ENCODE data around the gene CWC27.
"Not testable (repeated sequence)": the region's sequence is repeated elsewhere in the genome, so short reads cannot be mapped to it uniquely, and the experiment has no call there.

CWC27 gene

DNA sequence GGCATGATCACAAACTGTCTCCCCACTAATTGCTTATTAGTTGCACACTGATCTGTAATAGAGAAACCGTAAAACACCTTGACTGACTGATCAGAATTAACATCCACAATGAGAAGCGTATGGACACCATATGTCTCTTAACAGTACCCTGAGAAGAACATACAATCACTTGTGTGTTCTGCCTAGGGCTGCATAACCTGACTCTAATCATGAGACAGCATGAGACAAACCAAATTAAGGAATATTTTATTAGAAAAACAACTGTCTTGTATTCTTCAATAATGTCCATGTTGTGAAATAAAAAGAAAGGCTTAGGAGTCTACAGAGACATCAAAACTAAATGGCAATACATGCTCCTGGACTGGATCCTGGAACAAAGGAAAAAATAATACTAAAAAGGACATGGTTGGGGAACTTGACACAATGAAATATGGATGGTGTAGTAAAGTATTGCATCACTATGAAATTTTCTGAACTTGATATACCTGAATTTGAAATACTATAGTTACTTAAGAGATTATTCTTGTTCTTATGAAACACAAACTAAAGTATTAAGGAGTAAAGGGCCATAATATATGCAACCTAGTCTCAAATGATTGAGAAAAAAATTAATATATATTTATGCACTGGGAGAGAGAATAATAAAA is 162.1 kb downstream of the CWC27 start:
- peak; percentile 4 for DNase-seq

DNA sequence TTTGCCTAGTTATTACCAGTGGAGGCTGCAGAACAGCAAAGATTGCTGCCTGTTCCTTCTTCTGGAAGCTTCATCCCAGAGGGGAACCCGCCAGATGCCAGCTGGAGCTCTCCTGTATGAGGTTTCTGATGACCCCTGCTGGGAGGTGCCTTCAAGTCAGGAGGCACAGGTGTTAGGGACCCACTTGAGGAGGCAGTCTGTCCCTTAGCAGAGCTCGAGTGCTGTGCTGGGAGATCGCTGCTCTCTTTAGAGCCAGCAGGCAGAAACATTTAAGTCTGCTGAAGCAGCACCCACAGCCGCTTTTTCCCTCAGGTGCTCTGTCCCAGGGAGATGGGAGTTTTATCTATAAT is 170.7 kb downstream of the CWC27 start:
- not testable (repeated sequence) for DNase-seq

DNA sequence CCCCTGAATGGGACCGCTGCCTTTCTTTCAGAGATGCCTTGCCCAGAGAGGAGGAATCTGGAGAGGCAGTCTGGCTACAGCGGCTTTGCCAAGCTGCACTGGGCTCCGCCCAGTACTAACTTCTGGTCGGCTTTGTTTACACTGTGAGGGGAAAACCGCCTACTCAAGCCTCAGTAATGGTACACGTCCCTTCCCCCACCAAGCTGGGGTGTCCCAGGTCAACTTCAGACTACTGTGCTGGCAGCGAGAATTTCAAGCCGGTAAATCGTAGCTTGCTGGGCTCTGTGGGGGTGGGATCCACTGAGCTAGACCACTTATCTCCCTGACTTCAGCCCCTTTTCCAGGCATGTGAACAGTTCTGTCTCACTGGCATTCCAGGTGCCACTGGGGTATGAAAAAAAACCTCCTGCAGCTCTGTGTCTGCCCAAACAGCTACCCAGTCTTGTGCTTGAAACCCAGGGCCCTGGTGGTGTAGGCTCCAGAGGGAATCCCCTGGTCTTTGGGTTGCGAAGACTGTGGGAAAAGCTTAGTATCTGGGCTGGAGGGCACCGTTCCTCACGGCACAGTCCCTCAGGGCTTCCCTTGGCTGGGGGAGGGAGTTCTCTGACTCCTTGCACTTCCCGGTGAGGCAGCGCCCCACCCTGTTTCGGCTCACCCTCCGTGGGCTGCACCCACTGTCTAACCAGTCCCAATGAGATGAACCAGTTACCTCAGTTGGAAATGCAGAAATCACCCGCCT is 171.2 kb downstream of the CWC27 start:
- peak; percentile 32 for DNase-seq

DNA sequence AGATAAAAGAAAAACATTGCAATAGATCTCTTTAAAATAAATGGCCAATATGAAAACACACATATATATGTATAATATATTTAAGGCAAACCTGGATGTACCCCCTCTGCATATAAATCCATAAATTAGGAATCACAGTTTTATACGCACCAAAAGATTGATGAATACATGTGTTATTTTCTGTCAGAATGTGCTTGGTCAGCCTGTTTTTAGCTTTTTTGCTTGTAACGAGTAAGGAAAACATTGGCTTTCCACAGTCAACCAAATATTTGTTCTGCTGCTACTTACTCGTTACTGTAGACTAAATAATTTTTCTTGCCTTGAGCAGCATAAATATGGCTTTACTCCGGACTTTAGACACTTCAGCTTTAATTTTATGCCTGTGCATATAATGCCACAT is 173.7 kb downstream of the CWC27 start:
- DNase-seq = no peak

DNA sequence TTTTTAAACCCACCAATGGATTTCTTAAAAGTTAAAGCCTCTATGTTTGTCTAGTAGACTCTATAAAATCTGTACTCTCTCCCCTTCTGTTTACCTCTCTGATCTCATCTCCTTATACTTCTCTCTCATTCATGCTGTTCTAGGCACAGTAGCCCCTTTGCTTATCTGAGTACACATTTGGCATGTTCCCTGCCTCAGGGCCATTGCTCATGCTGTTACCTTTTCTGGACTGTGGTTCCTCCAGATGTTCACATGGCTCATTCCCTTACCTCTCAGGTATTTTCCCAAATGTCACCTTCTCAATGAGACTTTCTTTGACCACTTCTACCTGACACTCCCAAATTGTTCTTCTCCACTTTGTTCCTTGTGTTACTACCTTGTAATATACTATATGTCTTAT is 176.1 kb downstream of the CWC27 start:
- no peak for DNase-seq

DNA sequence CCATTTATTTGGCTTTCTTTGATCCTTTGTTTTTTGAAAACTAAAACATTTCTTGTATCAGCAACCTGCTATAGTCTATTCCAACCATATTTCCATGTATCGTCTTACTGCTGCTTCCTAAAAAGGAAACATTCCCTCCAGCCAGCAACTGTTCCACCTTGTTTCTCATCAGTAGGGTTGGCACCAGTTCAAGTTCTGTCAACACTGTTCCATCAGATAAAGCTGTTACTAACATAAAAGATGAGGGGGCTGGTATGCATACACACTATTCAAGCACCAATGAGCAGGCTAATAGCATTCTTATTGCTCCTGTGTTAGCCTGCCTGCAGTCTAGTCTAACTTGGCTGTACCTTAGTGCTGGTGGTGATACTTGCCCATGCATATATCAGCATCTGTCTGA is 178.3 kb downstream of the CWC27 start:
- DNase-seq = peak; percentile 65

DNA sequence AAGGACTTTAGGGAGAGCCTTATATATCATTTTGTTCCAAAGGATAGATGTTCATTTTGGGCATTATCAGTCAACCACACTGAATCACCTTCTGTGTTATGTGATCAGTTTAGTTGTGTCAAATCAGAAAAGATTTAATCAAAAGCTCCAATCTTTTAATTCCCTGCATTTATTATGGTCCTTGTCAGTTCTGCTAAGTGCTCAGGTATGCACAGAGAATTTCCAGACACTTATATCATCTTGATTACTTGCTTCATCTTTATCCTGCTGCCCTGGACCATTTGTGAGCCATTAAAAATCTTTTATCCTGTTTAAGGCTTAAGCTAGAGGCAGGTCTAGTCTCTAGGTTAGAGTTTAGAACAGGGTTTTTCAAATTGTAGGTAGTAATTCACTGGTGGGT is 179.1 kb downstream of the CWC27 start:
- DNase-seq = peak; percentile 50

DNA sequence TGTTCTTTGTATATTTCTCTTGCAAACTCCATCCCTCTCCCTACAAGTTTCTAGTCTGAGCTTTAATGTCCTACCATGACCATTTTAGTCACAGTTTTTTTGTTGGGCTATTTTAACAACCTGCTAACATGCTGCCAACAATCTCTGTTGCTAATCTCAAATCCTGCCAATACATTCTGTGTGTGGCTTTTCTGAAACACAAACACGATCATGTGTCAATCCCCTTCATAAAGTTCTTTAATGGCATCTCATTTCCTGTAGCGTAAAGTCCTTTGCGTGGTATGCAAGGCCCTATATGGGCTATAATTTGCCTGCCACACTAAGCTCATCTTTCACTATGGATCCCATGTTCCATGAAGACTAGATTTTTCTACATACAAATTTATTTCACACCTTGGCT is 180.6 kb downstream of the CWC27 start:
- DNase-seq = peak; percentile 3

DNA sequence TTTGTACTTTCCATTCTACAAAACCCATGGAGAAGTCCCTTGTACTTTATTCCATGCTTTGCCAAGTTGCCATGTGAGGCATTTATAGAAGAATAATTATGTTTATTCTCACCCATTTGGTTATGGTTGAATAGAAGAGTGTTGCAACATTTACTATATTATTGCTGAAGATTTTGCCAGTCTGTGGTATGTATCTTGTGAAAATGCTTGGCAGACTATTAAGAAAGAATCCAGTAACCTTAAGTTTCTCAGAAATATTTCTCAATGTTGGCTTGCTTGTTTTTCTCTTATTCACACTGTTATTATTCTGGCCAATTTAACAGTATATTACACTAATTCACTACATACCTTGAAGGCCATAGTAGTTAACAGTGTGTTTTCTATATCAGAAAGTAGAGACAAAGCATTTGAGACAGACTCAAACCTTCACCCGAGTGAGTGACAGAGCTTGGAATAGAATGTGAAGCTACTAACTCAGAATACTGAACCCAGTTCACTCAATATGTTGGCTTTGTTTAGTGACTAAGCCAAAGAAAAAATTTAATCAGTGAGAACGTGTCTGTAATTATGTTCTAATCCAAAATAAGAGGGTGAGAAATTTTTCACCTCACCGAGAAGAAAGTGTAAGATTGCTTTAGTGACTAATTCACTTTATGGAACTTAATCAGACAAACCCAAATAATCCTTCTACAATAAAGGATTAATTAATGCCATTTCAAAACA is 184.4 kb downstream of the CWC27 start:
- DNase-seq = no peak

DNA sequence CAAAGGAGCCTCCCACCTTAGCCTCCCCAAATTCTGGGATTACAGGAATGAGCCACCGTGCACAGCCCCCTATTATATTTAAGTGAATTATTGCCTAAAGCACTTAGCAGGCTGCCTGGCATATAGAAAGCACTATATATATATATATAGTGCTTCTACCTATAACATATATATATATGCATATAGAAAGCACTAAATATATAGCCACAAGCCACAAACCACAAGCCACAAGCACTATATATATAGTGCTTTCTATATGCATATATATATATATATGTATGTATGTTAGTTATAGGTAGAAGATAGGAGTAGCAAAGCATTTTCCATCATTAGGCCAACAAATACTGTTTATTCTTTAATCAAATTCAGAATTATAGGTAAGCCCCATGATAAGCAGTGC is 185.8 kb downstream of the CWC27 start:
- no peak for DNase-seq

DNA sequence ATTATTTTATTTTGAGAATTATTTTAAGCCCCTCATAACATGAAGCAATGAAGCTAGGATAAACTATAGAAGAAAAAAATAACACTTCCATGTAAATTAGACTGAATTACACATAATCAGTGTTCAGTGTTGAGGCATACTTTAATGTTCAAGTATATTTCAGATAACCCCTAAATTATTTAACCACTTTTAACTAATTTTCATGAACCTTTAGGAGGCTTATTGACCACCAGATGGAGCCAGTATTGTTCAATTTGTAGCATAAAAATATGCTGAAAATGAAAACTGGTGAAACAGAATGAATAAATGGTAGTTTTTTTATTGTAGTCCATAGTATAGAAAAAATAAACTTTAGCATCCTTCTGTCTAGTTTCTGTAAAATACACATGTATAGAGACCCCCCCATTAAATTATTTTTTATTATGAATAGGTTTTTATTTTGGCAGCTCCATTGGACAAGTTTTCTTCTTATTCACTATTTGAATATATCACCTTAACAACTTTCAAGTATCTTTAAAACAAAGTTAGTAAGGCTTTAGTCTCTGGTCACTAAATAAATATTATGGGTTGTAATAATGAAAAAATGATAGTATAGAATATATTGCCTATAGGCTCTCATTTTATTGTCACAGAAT is 190.1 kb downstream of the CWC27 start:
- DNase-seq = peak; percentile 0

DNA sequence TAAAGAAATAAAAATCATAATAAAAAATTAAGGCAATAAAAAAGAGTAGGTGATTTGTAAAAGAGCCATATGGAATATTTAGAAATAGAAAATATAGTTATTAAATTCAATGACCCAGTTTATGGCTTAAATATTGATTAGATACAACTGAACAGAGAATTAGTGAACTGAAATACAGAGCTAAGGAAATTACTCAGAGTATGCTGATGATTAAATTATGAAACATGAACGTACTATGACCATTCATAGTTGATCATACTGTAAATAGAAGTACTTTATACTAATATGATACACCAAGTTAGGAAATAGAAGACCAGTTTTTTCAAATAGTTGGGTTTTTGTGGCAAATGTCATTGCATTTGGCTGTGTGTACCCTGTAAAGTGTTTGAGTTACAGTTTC is 194.5 kb downstream of the CWC27 start:
- no peak for DNase-seq

DNA sequence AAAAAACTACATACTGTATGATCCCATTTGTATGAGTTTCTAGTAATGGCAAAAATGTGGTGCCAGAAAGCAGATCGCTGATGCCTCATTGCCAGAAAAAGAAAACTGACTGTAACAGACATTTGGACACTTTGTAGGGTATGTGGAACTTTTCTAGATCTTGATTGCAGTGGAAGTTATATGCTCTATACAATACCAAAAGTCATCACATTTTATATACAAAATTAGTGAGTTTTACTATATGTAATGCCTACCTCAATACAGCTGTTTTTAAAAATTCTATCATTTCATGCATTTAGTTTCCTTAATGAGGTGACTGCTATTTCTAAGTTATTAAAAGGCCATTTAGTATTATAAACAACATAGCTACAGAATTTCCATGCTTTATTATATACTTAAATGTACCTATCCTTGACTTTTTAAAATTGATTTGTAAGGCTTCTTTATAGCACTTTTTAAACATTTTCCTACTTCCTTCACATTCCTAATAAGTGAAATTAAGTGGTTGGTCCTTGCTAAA is 199.9 kb downstream of the CWC27 start:
- DNase-seq = no peak

DNA sequence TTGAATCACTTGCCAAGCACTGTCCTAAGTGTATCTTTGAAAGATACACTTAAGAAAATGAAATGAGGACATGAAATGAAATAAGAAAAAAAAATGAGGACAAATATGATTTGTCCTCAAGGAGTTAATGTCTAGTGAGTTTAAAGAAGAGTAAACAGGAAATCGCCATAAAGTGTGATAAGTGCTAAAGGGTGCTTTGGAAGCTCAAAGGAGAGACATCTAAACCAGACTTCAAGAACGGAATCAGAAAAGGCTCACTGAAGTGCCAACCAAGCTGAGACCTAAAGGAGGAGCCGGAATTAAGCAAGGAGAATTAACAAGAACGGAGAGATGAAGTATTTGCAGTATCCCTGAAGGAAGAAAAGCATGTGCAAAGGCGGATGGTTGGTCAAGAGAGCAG is 200.8 kb downstream of the CWC27 start:
- no peak for DNase-seq

DNA sequence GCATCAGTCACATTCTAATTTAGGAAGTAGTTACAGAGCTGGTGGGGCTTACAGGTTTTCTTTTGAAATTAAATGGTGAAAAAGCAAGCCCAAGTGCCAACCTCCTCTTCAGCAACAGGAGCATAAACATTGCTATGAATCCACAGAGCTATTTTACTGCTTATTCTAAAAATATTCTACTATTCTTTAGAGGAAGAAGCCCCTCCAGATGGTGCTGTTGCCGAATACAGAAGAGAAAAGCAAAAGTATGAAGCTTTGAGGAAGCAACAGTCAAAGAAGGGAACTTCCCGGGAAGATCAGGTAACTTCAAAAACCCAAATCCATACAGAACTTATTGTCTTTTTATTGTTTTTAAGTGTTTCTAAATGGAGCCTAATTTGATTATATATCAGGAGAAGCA is 202.8 kb downstream of the CWC27 start:
- no peak for DNase-seq

DNA sequence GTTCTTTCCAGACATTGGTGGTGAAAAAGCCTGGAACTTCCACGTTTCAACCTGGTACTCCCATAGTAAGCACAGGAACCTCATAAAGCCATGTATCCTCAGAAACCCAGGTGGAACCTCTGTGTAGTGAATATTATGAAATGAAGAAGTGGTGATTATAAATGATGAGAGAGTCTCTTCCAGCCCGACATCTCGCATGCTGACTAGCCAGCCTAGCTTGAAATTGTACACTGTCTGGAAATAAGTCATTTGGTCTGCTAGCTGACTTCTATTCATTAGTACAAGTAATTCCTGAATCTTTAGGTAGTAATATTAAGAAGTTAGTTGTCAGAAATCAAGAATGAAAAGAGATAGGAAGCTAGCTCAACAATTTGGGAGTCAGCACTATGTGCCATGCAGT is 203.3 kb downstream of the CWC27 start:
- no peak for DNase-seq

DNA sequence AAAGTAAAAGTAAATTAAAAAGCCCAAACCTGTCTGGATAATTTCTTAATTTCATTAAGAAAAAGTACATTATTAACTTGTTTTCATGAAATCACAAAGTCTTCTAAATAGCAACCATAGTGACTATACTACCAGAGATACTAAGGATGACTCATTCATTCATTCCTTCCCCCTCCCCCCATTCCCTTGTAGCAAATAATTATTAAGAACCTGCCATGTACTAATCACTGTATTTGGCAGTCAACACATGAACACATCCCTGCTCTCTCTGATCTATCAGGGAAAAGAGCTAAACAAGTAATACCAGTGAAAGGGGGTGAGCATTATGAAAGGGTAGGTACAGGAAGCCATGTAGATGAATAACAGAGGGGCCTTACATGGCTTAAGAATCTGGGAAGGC is 203.9 kb downstream of the CWC27 start:
- no peak for DNase-seq

DNA sequence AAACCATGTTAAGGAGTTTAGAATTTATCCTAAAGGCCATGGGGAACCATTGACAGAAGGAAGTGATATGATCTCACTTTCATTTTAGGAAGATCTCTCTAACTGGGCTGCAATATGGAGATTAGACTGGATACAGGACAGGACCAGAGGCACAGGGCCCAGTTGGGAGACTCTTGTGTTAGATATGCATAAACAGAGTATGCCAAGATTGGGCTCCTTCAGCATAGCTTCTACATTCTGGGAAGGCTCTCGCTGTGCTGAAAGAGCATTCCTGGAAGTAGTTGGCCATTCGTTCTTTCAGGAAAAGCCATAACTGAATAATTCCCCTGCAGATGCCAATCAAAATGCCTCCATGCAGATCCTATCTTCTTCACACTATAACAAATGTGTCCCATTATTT is 204.5 kb downstream of the CWC27 start:
- no peak for DNase-seq

DNA sequence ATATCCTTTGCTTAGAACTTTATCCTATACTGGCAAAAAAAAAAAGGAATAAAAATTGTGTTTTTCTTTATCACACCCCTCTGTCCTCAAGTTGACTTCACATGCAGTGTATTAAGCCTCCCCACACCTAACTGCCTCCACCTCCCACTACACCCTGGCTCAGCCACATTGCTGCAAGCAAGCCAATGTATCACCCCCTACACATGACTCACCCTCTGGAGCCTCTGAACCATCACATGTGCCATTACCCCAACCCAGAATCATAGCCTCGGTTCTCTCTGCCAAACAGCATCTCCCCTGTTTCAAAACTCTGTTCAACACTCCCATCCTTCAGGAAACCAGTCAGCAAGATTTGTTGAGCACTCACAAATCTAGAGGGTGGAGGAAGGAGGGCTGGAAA is 209.0 kb downstream of the CWC27 start:
- no peak for DNase-seq

DNA sequence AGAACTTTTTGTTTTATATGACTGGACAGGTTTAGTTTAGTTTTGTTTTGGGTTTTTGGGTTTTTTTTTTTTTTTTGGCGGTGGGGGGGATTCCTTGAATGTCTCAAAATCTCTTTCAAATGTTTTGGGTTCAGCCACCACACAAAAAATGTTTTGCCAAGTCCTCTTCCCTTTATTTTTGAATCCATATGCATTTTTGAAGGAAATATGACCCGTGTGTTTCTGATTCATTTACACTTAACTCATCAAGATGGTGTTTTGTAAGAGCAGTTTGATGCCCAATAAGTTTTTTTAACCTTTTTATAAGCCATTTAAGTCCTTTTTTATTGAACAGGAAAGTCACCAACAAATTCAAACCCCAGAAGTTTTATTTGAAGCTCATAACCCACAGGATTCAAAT is 209.8 kb downstream of the CWC27 start:
- no peak for DNase-seq

DNA sequence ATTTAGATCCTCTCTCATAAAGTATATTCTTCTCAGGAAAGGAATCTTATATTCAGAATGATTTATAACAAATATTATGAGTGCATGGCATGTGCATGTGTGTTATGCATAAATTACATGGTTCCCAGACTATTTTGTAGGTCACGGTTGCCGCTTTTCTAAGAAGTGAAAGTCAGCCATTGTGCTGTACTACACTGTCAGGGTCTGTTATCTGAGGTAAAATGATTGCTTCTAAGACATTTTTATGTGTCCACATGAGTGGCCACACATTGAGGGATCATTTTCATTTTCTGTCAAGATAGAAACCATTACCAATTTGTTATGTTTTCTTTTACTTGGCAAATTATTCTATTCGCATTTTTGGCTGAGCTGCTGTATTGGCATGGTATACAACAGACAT is 210.8 kb downstream of the CWC27 start:
- no peak for DNase-seq

DNA sequence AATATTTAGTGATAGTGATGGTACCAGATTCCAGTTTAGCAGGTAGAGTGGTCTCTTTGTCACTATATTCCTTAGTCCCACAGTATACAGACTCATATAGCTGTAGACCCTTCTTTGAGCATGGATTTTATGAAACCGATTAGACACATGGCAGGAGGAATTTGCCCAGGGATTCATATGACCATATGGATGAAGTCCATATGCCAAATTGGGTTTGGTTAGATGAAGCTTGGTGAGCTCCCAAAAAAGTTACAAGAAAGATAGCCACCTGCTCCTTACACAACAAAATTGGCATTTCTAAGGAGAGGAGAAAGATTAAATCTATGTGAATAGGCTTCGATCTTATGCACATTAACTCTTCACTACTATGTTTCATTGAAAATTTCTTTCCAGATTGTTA is 211.4 kb downstream of the CWC27 start:
- no peak for DNase-seq

DNA sequence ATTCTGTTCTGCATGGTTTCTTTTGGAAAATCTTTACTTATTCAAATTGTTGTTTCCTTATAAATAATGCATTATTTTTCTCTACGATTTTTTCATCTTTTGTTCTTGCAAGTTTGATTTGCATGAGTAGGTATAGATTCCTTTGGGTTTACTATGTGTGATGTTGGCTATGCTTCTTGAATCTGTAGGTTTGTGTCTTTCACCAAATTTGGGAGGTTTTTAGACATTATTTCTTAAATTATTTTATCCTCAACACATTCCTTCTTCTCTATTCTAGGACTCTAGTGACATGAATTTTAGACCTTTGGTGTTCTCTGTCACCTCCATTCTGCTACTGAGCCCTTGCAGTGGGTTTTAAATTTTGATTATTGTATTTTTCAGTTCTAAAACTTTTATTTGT is 219.0 kb downstream of the CWC27 start:
- no peak for DNase-seq

DNA sequence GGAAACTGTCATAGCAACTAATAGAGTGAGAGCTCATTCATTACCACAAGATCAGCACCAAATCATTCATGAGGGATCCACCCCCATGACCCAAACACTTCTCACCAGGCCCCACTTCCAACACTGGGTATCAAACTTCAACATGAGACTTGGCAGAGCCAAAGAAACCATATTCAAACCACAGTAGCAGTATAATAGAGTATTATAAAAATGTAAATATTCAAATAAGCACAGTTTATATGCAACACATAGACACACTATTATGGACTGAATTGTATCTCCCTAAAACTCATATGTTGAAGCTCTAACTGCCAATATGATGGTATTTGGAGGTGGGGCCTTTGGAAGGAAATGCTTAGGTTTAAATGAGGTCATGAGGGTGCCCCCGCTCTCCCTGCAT is 240.5 kb downstream of the CWC27 start:
- no peak for DNase-seq
